ENCODE results near the gene PTGES.
"Not testable (repeated sequence)": the region's sequence is repeated elsewhere in the genome, so short reads cannot be mapped to it uniquely, and the experiment has no call there.

PTGES gene

GRCh38 chr9:129752900-129753729 lies at the start of gene PTGES:
Gene PTGES (minus strand): TSS chr9:129753042. CDS start chr9:129753012, 30 bp downstream.
- DNase-seq (ENCODE audit: low read depth in 2 of 2) = no peak

GRCh38 chr9:129801504-129801903 lies 48.7 kb upstream of the PTGES start:
- no peak for DNase-seq (ENCODE audit: low read depth in 2 of 2)

GRCh38 chr9:129798973-129799372 lies 46.1 kb upstream of the PTGES start:
- DNase-seq (ENCODE audit: low read depth in 2 of 2) = no peak

- DNase-seq (ENCODE audit: low read depth in 2 of 2) = not testable (repeated sequence)
Measured at GRCh38 chr9:129796029-129796428, 43.2 kb upstream of the PTGES start.

- DNase-seq (ENCODE audit: low read depth in 2 of 2) = no peak
Measured at GRCh38 chr9:129794549-129794948, 41.7 kb upstream of the PTGES start.

- DNase-seq (ENCODE audit: low read depth in 2 of 2) = no peak
Measured at GRCh38 chr9:129786481-129786880, 33.6 kb upstream of the PTGES start.

GRCh38 chr9:129785866-129786265 lies 33.0 kb upstream of the PTGES start:
- DNase-seq (ENCODE audit: low read depth in 2 of 2) = no peak

- not testable (repeated sequence) for DNase-seq (ENCODE audit: low read depth in 2 of 2)
Measured at GRCh38 chr9:129784970-129785369, 32.1 kb upstream of the PTGES start.

GRCh38 chr9:129783516-129784361 lies 30.9 kb upstream of the PTGES start:
- peak; percentile 39 to 46 for DNase-seq (ENCODE audit: low read depth in 2 of 2)

GRCh38 chr9:129781981-129782380 lies 29.1 kb upstream of the PTGES start:
- no peak for DNase-seq (ENCODE audit: low read depth in 2 of 2)

- no peak for DNase-seq (ENCODE audit: low read depth in 2 of 2)
Measured at GRCh38 chr9:129781131-129781530, 28.3 kb upstream of the PTGES start.

GRCh38 chr9:129779560-129780190 lies 26.8 kb upstream of the PTGES start:
- no peak for DNase-seq (ENCODE audit: low read depth in 2 of 2)

GRCh38 chr9:129778469-129778868 lies 25.6 kb upstream of the PTGES start:
- DNase-seq (ENCODE audit: low read depth in 2 of 2) = no peak

GRCh38 chr9:129777769-129778130 lies 24.9 kb upstream of the PTGES start:
- no peak for DNase-seq (ENCODE audit: low read depth in 2 of 2)

- peak; percentile 6 to 10 for DNase-seq (ENCODE audit: low read depth in 2 of 2)
Measured at GRCh38 chr9:129776938-129777768, 24.3 kb upstream of the PTGES start.

GRCh38 chr9:129776566-129776937 lies 23.7 kb upstream of the PTGES start:
- DNase-seq (ENCODE audit: low read depth in 2 of 2) = no peak

GRCh38 chr9:129776096-129776495 lies 23.3 kb upstream of the PTGES start:
- not testable (repeated sequence) for DNase-seq (ENCODE audit: low read depth in 2 of 2)

GRCh38 chr9:129775448-129775798 lies 22.6 kb upstream of the PTGES start:
- no peak for DNase-seq (ENCODE audit: low read depth in 2 of 2)

- no peak for DNase-seq (ENCODE audit: low read depth in 2 of 2)
Measured at GRCh38 chr9:129774791-129775447, 22.1 kb upstream of the PTGES start.

GRCh38 chr9:129773262-129774048 lies 20.6 kb upstream of the PTGES start:
- no peak for DNase-seq (ENCODE audit: low read depth in 2 of 2)

All from stimulated activated CD8-positive, alpha-beta memory T cell treated with anti-CD3 and anti-CD28 coated beads, Interleukin-2, amount 100 ng/mL, for 1 hour (primary cell).